ENCODE measurements around the gene NT5DC4. TPM values are rescaled to one million over a fixed set of nuclear protein-coding genes. Genes with fewer than 3 reads are reported as not detected.

NT5DC4 gene
- total RNA-seq, 1 experiment from 2014 or later = 0.22 TPM

GRCh38 chr2:112728029-112728362 lies 7.2 kb downstream of the NT5DC4 start (continued):
- TF ChIP-seq REST (IDR thresholded peaks at IDR 0.05; ENCODE audit: low read depth) (no peak), POLR2AphosphoS5 (IDR thresholded peaks at IDR 0.05; ENCODE audit: low read depth, low read length) (no peak), SIN3A (IDR thresholded peaks at IDR 0.05; ENCODE audit: low read depth) (no peak), CBX3 (IDR thresholded peaks at IDR 0.05; ENCODE audit: low read depth) (no peak), FOSL1 (IDR thresholded peaks at IDR 0.05; ENCODE audit: low read depth) (no peak), RAD21 (IDR thresholded peaks at IDR 0.05; ENCODE audit: low read depth) (no peak), POLR2A (IDR thresholded peaks at IDR 0.05; ENCODE audit: borderline replicate concordance, extremely low read depth, insufficient read depth, insufficient read length) (no peak), YY1 (IDR thresholded peaks at IDR 0.05; ENCODE audit: extremely low read depth, insufficient replicate concordance, low read depth, low read length) (no peak), SRF (IDR thresholded peaks at IDR 0.05; ENCODE audit: low read depth) (no peak), CEBPB (IDR thresholded peaks at IDR 0.05; ENCODE audit: low read depth) (no peak)
- TF ChIP-seq, protein P1, sequence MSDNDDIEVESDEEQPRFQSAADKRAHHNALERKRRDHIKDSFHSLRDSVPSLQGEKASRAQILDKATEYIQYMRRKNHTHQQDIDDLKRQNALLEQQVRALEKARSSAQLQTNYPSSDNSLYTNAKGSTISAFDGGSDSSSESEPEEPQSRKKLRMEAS (IDR thresholded peaks at IDR 0.05) = no peak

DNA sequence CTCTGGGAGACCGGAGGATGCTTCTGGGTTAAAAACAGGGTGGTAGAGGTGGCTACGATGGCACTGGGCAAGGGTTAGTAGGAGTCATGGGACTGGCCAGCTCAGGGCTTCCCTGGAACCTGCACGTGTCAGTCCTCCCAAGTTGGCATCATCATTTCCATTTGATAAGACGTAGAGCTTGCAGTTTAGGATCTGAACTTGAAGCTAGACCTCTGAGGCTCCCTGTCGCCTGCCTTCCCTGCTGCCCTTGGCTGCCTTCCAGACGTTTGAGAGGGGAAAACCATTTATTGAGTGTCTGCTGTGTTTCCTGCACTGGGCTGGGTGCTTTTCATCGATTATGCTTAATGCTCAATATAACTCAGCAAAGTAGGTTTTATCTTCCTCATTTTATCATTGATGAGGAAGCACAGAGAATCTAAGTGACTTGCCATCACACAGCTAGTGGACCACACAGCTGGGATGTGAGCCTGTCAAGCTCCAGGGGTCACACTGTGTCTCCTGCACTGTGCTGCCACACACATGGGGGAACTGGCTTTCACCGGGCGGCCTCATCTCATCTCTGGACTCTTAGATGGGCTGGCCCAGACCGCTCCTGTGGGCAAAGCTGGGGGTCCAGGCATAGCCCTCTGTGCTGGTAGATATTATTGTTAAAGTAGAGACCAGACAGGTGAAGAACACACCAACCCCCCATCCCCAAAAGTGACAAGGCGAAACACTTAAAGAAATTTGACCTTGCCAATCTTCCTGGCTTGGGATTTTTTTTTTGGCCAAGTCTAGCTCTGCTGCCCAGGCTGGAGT lies 7.8 kb downstream of the NT5DC4 start:
- Histone ChIP-seq H3K27me3 (ENCODE audit: insufficient read depth, low read length) (no peaks in the 10 kb centered on the region), H3K36me3 (ENCODE audit: control insufficient read depth in 1 of 2, insufficient read depth in 2 of 2, low read length in 2 of 2) (no peaks in the 10 kb centered on the region), H3K27ac (ENCODE audit: low read depth, low read length) (no peak overlapping the region), H4K20me1 (ENCODE audit: insufficient read depth) (no peaks in the 10 kb centered on the region), H3K4me1 (ENCODE audit: control insufficient read depth in 1 of 2, insufficient read depth in 2 of 2, low read length in 2 of 2) (peaks cover 13 to 29% of the 10 kb centered on the region in 2 experiments), H3K9ac (ENCODE audit: low read length) (no peak overlapping the region), H3K4me3 (replicated peaks in 1 of 2; ENCODE audit: low read depth in 1 of 2, low read length in 2 of 2) (no peak overlapping the region), H2AFZ (ENCODE audit: low read depth, low read length, poor library complexity, severe bottlenecking) (no peak overlapping the region), H3K4me2 (ENCODE audit: low read length) (no peak overlapping the region), H3K9me3 (ENCODE audit: control insufficient read depth in 1 of 2, insufficient read depth in 1 of 2, low read depth in 1 of 2, low read length in 2 of 2) (no peaks in the 10 kb centered on the region), H3K9me2 (ENCODE audit: insufficient read depth) (no peaks in the 10 kb centered on the region), H3K79me2 (ENCODE audit: insufficient read depth, low read length) (no peaks in the 10 kb centered on the region)
- DNase-seq (ENCODE audit: low read depth, low spot score) (no peak), ATAC-seq (no peak)
- intact Hi-C loops (cut with micrococcal nuclease) = loop anchor here (5.0 kb wide), 3 partner anchors 146 to 841 kb away; partner anchors contain the start of genes CHCHD5 and TTL
- ChIA-PET POLR2A (no interaction called here), RAD21 (ENCODE audit: low non-redundant PET in 1 of 2, low total read pairs in 2 of 2, uncharacterized antibody in 2 of 2, unreplicated experiment in 2 of 2) (no interaction called here), CTCF (interaction anchor here (0.9 to 4.6 kb wide), 6 partner anchors 20 to 231 kb away, joined by 3 to 29 read pairs (median 4); partner anchors contain the start of gene CHCHD5)
- no TSS peak for BruUV-seq (replicated peaks)
- TF ChIP-seq EZH2 (IDR thresholded peaks at IDR 0.05) = no peak
- TF ChIP-seq ZNF274 (IDR thresholded peaks at IDR 0.05; ENCODE audit: low read depth, low read length) = no peak
- TF ChIP-seq EGR1 (IDR thresholded peaks at IDR 0.05; ENCODE audit: low read depth) = no peak
- TF ChIP-seq SRF (IDR thresholded peaks at IDR 0.05; ENCODE audit: low read depth) = no peak
- TF ChIP-seq CBX3 (IDR thresholded peaks at IDR 0.05; ENCODE audit: low read depth) = no peak
- TF ChIP-seq SP1 (IDR thresholded peaks at IDR 0.05; ENCODE audit: low read depth) = no peak
- no peak for TF ChIP-seq ATF3 (IDR thresholded peaks at IDR 0.05)
- TF ChIP-seq, protein P2, sequence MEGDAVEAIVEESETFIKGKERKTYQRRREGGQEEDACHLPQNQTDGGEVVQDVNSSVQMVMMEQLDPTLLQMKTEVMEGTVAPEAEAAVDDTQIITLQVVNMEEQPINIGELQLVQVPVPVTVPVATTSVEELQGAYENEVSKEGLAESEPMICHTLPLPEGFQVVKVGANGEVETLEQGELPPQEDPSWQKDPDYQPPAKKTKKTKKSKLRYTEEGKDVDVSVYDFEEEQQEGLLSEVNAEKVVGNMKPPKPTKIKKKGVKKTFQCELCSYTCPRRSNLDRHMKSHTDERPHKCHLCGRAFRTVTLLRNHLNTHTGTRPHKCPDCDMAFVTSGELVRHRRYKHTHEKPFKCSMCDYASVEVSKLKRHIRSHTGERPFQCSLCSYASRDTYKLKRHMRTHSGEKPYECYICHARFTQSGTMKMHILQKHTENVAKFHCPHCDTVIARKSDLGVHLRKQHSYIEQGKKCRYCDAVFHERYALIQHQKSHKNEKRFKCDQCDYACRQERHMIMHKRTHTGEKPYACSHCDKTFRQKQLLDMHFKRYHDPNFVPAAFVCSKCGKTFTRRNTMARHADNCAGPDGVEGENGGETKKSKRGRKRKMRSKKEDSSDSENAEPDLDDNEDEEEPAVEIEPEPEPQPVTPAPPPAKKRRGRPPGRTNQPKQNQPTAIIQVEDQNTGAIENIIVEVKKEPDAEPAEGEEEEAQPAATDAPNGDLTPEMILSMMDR (IDR thresholded peaks at IDR 0.05 in 2 of 3, conservative IDR thresholded peaks at IDR 0.05 in 1 of 3; ENCODE audit: borderline replicate concordance in 1 of 3, insufficient read depth in 1 of 3, low read depth in 2 of 3, low read length in 2 of 3) = no peak
- no peak for TF ChIP-seq YY1 (IDR thresholded peaks at IDR 0.05; ENCODE audit: extremely low read depth, insufficient replicate concordance, low read depth, low read length)
- TF ChIP-seq TCF7L2 (IDR thresholded peaks at IDR 0.05; ENCODE audit: borderline replicate concordance, extremely low read depth, insufficient read depth, insufficient read length) = no peak
- no peak for TF ChIP-seq ELF1 (IDR thresholded peaks at IDR 0.05; ENCODE audit: borderline replicate concordance, low read depth)
- no peak for TF ChIP-seq POLR2A (IDR thresholded peaks at IDR 0.05; ENCODE audit: borderline replicate concordance, extremely low read depth, insufficient read depth, insufficient read length)
- TF ChIP-seq CEBPB (IDR thresholded peaks at IDR 0.05; ENCODE audit: low read depth) = no peak
- TF ChIP-seq, protein P1 (IDR thresholded peaks at IDR 0.05) = no peak
